Measurements from ENCODE around the gene NXNL1. TPM values are rescaled to one million over a fixed set of nuclear protein-coding genes. Genes with fewer than 3 reads are reported as not detected.
"Not testable (repeated sequence)": the region's sequence is repeated elsewhere in the genome, so short reads cannot be mapped to it uniquely, and the experiment has no call there.

Gene NXNL1
- polyA plus RNA-seq (2013, experiment 1 of 2; ENCODE audit: insufficient read length): not detected
- polyA plus RNA-seq (2013, experiment 2 of 2; ENCODE audit: insufficient read length): not detected

GRCh38 chr19:17460372-17461230, at the start of gene NXNL1:
Gene NXNL1 (minus strand): TSS chr19:17460926. CDS start chr19:17460869, 57 bp downstream.
- DNase-seq: no peak

GRCh38 chr19:17508558-17508933, 47.8 kb upstream of the NXNL1 start:
- DNase-seq: not testable (repeated sequence)

- no peak for DNase-seq
These were observed 46.0 kb upstream of the NXNL1 start for GRCh38 chr19:17506745-17507144.

GRCh38 chr19:17505223-17505622, 44.5 kb upstream of the NXNL1 start:
- DNase-seq: no peak

GRCh38 chr19:17504456-17504855, 43.7 kb upstream of the NXNL1 start:
- no peak for DNase-seq

- no peak for DNase-seq
These were observed 43.3 kb upstream of the NXNL1 start for GRCh38 chr19:17504030-17504429.

GRCh38 chr19:17503240-17503639, 42.5 kb upstream of the NXNL1 start:
- no peak for DNase-seq

GRCh38 chr19:17500447-17501198, 39.9 kb upstream of the NXNL1 start:
- DNase-seq: no peak

GRCh38 chr19:17499648-17500446, 39.1 kb upstream of the NXNL1 start:
- peak; percentile 51 for DNase-seq

- not testable (repeated sequence) for DNase-seq
These were observed 38.3 kb upstream of the NXNL1 start for GRCh38 chr19:17499025-17499424.

GRCh38 chr19:17497149-17497798, 36.5 kb upstream of the NXNL1 start:
- DNase-seq: no peak

- DNase-seq: peak; percentile 63
These were observed 35.7 kb upstream of the NXNL1 start for GRCh38 chr19:17496337-17496997.

GRCh38 chr19:17495639-17496296, 35.0 kb upstream of the NXNL1 start:
- DNase-seq: no peak

GRCh38 chr19:17491287-17491686, 30.6 kb upstream of the NXNL1 start:
- DNase-seq: peak; percentile 45

- no peak for DNase-seq
These were observed 29.7 kb upstream of the NXNL1 start for GRCh38 chr19:17490411-17490810.

- no peak for DNase-seq
These were observed 28.8 kb upstream of the NXNL1 start for GRCh38 chr19:17489392-17490030.

GRCh38 chr19:17488593-17489391, 28.1 kb upstream of the NXNL1 start:
- DNase-seq: no peak

- DNase-seq: no peak
These were observed 26.8 kb upstream of the NXNL1 start for GRCh38 chr19:17487284-17488121.

All from fibroblast of skin of abdomen (primary cell).